ENCODE results near the gene MTNR1B.

DNA sequence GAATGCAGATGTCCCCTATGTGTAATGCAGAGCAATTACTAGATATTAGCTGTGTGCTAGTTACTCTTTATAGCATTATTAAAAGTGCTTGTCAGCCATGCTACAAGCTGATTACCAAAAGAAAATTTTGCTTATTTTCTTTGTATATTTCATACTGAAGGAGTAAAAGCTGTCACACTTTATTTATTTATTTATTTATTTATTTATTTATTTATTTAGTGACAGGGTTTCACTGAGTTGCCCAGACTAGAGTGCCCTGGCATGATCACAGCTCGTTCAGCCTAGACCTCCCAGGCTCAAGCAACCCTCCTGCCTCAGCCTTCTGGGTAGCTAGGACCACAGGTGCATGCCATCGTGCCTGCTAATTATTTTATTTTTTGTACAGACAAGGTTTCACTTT lies 4.3 kb upstream of the MTNR1B start:
- TF ChIP-seq EZH2 (IDR thresholded peaks at IDR 0.05; ENCODE audit: insufficient read depth, poor library complexity, severe bottlenecking), result no peak
- TF ChIP-seq EZH2phosphoT487 (IDR thresholded peaks at IDR 0.05; ENCODE audit: insufficient read depth, low read depth), result no peak
